AG09319 (cell line): ENCODE measurements around the gene CDS1.

Experiments used
- DNase-seq: peaks from one replicate; pipeline ENCODE4 v3.0.0-alpha.2; 2010; ENCODE audit warnings: low read depth; ENCODE audit errors: extremely low read depth
- TF ChIP-seq, protein P1 (sequence below): IDR thresholded peaks from 2 replicates; pipeline ENCODE4 v1.5.1; 2011; ENCODE audit warnings: low read depth, mild to moderate bottlenecking, inconsistent platforms, low read length, moderate library complexity

Gene CDS1

DNA sequence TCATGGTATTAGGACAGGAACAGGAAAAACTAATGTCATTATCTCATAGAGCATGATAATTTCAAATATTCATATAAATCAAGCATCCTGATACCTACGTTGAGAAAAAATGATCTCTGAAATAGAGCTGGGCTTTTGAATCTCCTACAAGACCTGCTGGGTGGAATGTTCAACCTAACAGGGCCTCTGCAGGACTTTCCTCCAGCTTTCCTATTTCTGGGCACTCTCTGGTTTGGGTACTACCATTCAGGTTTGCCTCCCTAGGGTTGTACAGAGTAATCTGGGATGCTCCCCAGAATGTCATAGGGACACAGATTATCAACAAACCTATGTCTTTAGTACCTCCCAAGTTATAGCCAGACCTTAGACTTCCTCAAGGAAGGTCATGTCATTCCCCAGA, 108.9 kb downstream of the CDS1 start:
- DNase-seq, result no peak
- TF ChIP-seq, protein P1, sequence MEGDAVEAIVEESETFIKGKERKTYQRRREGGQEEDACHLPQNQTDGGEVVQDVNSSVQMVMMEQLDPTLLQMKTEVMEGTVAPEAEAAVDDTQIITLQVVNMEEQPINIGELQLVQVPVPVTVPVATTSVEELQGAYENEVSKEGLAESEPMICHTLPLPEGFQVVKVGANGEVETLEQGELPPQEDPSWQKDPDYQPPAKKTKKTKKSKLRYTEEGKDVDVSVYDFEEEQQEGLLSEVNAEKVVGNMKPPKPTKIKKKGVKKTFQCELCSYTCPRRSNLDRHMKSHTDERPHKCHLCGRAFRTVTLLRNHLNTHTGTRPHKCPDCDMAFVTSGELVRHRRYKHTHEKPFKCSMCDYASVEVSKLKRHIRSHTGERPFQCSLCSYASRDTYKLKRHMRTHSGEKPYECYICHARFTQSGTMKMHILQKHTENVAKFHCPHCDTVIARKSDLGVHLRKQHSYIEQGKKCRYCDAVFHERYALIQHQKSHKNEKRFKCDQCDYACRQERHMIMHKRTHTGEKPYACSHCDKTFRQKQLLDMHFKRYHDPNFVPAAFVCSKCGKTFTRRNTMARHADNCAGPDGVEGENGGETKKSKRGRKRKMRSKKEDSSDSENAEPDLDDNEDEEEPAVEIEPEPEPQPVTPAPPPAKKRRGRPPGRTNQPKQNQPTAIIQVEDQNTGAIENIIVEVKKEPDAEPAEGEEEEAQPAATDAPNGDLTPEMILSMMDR, result no peak

DNA sequence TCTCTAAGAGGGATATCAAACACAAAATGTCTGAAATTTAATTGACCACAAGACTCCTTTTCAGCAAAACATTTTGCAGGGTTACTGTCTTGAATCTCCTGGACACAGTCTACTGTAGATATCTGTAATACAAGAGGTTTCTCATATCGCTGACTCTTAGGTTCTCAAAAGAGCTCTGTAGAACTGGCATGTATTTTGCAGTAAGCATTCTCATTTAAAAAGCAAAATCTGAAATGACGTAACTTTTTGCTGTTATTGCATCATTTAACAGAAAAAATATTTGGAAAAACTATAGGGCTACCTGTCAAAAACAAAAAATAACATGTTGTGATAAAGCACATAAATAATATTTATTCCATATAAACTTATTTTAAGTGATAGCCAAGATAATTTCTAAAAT, 114.2 kb downstream of the CDS1 start:
- no peak for DNase-seq
- TF ChIP-seq, protein P1, result no peak

DNA sequence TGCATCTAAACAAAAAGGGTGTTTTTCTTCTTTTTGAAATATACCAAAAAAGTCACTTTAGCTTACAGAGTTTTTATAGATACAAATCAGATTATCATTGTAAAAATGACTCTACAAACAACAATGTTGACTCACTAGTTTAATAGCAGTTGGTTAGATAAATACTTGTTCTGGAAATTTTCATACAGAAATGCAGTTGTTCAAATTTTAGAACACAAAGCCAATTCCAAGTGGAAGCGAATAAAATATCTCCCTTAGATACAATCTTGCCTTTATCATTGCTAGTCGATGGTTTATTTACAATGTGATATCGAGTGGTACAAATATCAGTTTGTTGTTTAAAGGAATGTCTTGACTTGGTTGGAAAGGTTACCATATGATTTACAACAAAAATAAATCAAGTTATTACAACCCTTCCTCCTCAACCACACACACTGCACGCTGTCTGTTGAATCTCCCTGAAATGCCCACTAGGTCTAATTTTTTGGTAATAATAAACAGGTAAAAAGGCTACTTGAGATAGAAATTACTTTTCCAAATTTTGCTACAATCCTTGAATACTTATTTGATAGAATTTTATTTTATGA, 114.8 kb downstream of the CDS1 start:
- TF ChIP-seq, protein P1, result no peak
- DNase-seq, result no peak

DNA sequence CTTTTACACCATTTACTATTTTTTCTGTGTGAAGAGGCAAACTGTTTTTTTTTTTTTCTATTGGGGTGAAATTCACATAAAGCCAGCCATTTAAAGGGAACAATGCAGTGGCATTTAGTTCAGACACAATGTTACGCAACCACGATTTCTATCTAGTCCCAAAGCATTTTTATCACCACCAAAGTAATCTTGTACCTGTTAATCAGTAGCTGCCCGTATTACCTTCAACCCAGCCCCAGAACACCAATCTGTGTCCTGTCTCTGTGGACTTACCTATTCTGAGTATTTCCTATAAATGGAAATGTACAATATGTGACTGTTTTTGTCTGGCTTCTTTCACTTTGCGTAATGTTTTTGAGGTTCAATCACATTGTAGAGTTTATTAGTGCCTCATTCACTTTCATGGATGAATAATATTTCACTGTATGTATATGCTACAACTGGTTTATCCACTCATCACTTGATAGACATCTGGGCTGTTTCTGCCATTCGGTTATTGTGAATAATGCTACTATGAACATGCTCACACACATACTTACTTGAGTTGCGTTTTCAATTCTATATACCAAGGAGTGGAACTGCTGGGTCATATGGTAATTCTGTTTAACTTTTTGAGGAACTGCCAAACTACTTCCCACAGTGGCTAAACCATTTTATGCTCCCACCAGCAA, 116.2 kb downstream of the CDS1 start:
- no peak for DNase-seq
- TF ChIP-seq, protein P1, result no peak
